Measurements from ENCODE around the gene STAT6. TPM values are rescaled to one million over a fixed set of nuclear protein-coding genes. Genes with fewer than 3 reads are reported as not detected.
"Not testable (repeated sequence)": the region's sequence is repeated elsewhere in the genome, so short reads cannot be mapped to it uniquely, and the experiment has no call there.

STAT6 gene
- total RNA-seq, 1 experiment from 2014 or later, result 44.4 TPM

- Histone ChIP-seq H3K9me3 (ENCODE audit: control insufficient read depth, low read depth, low read length) (no peaks in the 10 kb centered on the region), H2BK20ac (ENCODE audit: low read depth, low read length, poor library complexity, severe bottlenecking) (no peak overlapping the region), H3K9ac (ENCODE audit: extremely low read depth, insufficient read length, low read length) (no peak overlapping the region), H2AK5ac (ENCODE audit: insufficient read length, low read length) (no peak overlapping the region), H3K4me1 (ENCODE audit: insufficient read depth, low read length) (no peaks in the 10 kb centered on the region), H3K18ac (ENCODE audit: insufficient read length, low read depth, low read length) (no peak overlapping the region), H4K8ac (replicated peaks; ENCODE audit: insufficient read length, low read depth, low read length) (no peak overlapping the region), H3K79me1 (ENCODE audit: insufficient read depth, low read depth, low read length, poor library complexity, severe bottlenecking) (no peaks in the 10 kb centered on the region), H3K56ac (ENCODE audit: insufficient read length, low read depth, low read length) (no peak overlapping the region), H3K23me2 (ENCODE audit: insufficient read length, low read depth, low read length, poor library complexity, severe bottlenecking) (peaks cover 3% of the 10 kb centered on the region), H2AFZ (ENCODE audit: low read length) (no peak overlapping the region), H3K4me2 (ENCODE audit: insufficient read depth, insufficient read length, low read length) (no peak overlapping the region), H2BK120ac (ENCODE audit: low read depth, low read length, poor library complexity, severe bottlenecking) (no peak overlapping the region), H3K79me2 (ENCODE audit: insufficient read depth, low read length) (no peaks in the 10 kb centered on the region), H3K27ac (ENCODE audit: insufficient read length, low read depth, low read length) (no peak overlapping the region), H4K91ac (ENCODE audit: insufficient read length, low read depth, low read length) (no peak overlapping the region), H4K5ac (ENCODE audit: insufficient read length, low read depth, low read length) (no peak overlapping the region), H4K20me1 (ENCODE audit: control insufficient read depth, insufficient read depth, insufficient read length) (no peaks in the 10 kb centered on the region), H3K23ac (ENCODE audit: insufficient read length, low read depth, low read length) (no peak overlapping the region), H2BK5ac (ENCODE audit: insufficient read length, low read length) (no peak overlapping the region), H2BK15ac (ENCODE audit: low read depth, low read length) (no peak overlapping the region), H3T11ph (ENCODE audit: low read length) (no peak overlapping the region), H3K27me3 (ENCODE audit: insufficient read depth, low read length) (no peaks in the 10 kb centered on the region), H3K14ac (ENCODE audit: insufficient read depth, low read length) (no peak overlapping the region), H3K4ac (ENCODE audit: low read depth, low read length) (no peak overlapping the region), H2BK12ac (ENCODE audit: insufficient read length, low read depth, low read length) (no peak overlapping the region)
- peaks cover 6 to 10% (median 7%) of the 10 kb centered on the region in 3 experiments for H3K36me3 Mint-ChIP-seq (ENCODE audit: insufficient read depth in 1 of 3, low read depth in 3 of 3)
- DNase-seq, result no peak
- no peaks in the 10 kb centered on the region; the same call in none of the 2 replicates for H3K27me3 Mint-ChIP-seq (ENCODE audit: low read depth)
- H3K4me1 Mint-ChIP-seq, result peaks cover 13 to 20% of the 10 kb centered on the region in 2 experiments
- WGBS (ENCODE audit: extremely low coverage, insufficient read length, low lambda C conversion rate), result no CpG with 5 or more reads among the region's 2 CpGs
- no peak overlapping the region for H3K27ac Mint-ChIP-seq
- H3K4me3 Mint-ChIP-seq, result no peak overlapping the region
- no peak for TF ChIP-seq CTCF (conservative IDR thresholded peaks at IDR 0.05)
- H3K9me3 Mint-ChIP-seq, result peaks cover 3 to 7% of the 10 kb centered on the region in 2 experiments; a peak in 3 of 5 replicates
Measured at GRCh38 chr12:57123813-57124212, 12.7 kb upstream of the STAT6 start.

DNA sequence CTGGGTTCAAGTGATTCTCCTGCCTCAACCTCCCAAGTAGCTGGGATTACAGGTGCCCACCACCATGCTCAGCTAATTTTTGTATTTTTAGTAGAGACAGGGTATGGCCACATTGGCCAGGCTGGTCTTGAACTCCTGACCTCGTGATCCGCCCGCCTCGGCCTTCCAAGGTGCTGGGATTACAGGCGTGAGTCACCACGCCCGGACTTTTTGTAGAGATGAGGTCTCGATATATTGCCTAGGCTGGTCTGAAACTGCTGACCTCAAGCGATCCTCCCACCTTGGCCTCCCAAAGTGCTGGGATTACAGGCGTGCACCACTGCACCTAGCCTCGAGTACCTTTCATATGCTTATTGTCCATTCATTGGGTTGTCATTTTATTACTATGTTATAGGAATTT is 9.6 kb upstream of the STAT6 start:
- H3K27ac Mint-ChIP-seq; H3K23ac ChIP-seq (ENCODE audit: insufficient read length, low read depth, low read length); H3K4me1 ChIP-seq (ENCODE audit: insufficient read depth, low read length); H4K5ac ChIP-seq (ENCODE audit: insufficient read length, low read depth, low read length); H2BK120ac ChIP-seq (ENCODE audit: low read depth, low read length, poor library complexity, severe bottlenecking); H3K23me2 ChIP-seq (ENCODE audit: insufficient read length, low read depth, low read length, poor library complexity, severe bottlenecking); H3K14ac ChIP-seq (ENCODE audit: insufficient read depth, low read length); H3K79me1 ChIP-seq (ENCODE audit: insufficient read depth, low read depth, low read length, poor library complexity, severe bottlenecking); H3K9ac ChIP-seq (ENCODE audit: extremely low read depth, insufficient read length, low read length); H3K27me3 Mint-ChIP-seq (ENCODE audit: low read depth); H2AK5ac ChIP-seq (ENCODE audit: insufficient read length, low read length); H2BK12ac ChIP-seq (ENCODE audit: insufficient read length, low read depth, low read length); H3K27ac ChIP-seq (ENCODE audit: insufficient read length, low read depth, low read length); H4K91ac ChIP-seq (ENCODE audit: insufficient read length, low read depth, low read length); H2BK5ac ChIP-seq (ENCODE audit: insufficient read length, low read length); H3K36me3 Mint-ChIP-seq (ENCODE audit: insufficient read depth in 1 of 3, low read depth in 3 of 3); DNase-seq; H3T11ph ChIP-seq (ENCODE audit: low read length); H3K79me2 ChIP-seq (ENCODE audit: insufficient read depth, low read length); H3K27me3 ChIP-seq (ENCODE audit: insufficient read depth, low read length); H4K8ac ChIP-seq (replicated peaks; ENCODE audit: insufficient read length, low read depth, low read length); H4K20me1 ChIP-seq (ENCODE audit: control insufficient read depth, insufficient read depth, insufficient read length); H3K4ac ChIP-seq (ENCODE audit: low read depth, low read length); H3K9me3 Mint-ChIP-seq; H3K18ac ChIP-seq (ENCODE audit: insufficient read length, low read depth, low read length); H3K4me2 ChIP-seq (ENCODE audit: insufficient read depth, insufficient read length, low read length); H3K56ac ChIP-seq (ENCODE audit: insufficient read length, low read depth, low read length); H3K9me3 ChIP-seq (ENCODE audit: control insufficient read depth, low read depth, low read length); H2BK20ac ChIP-seq (ENCODE audit: low read depth, low read length, poor library complexity, severe bottlenecking); H3K4me3 Mint-ChIP-seq; H2AFZ ChIP-seq (ENCODE audit: low read length); H3K4me1 Mint-ChIP-seq; H2BK15ac ChIP-seq (ENCODE audit: low read depth, low read length): not testable (repeated sequence)
- no CpG with 5 or more reads among the region's 11 CpGs for WGBS (ENCODE audit: extremely low coverage, insufficient read length, low lambda C conversion rate)
